ENCODE results near the gene BST2.
A peak's percentile ranks its signal among the peaks of the same experiment; 100 is the strongest.

Gene BST2

GRCh38 chr19:17405250-17406045 is at the start of gene BST2:
BST2 (minus strand) TSS chr19:17405630; CDS start chr19:17405575, 55 bp downstream.
- peak; percentile 82 for DNase-seq (ENCODE audit: low spot score)

DNA sequence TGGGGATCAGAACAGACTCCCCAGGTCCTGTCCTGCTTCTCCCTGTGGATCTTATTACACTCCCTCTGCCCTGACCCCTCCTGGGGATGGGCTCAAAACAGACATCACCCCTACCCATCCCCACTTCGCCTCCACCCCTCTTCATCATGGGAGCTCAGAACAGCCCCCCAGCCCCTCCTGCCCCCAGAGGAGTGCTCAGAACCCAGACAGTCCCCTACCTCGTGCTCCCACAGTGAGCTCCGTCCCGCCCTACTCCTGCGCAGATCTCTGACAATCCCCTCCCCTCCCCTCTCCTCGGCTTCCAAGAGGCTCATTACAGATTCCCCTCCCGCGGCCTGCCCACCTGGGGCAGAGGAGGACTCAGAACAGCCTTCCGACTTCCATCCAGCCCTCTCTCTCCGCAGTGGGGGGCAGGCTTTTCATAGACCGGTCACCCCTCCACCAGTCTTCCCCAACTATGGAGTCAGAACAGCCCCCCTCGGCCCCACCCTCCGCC is 49.2 kb upstream of the BST2 start:
- no peak for DNase-seq (ENCODE audit: low spot score)

- no peak for DNase-seq (ENCODE audit: low spot score)
These were observed 46.4 kb upstream of the BST2 start for GRCh38 chr19:17451820-17452219.

GRCh38 chr19:17450264-17451075 is 45.0 kb upstream of the BST2 start:
- DNase-seq (ENCODE audit: low spot score), result peak; percentile 82

DNA sequence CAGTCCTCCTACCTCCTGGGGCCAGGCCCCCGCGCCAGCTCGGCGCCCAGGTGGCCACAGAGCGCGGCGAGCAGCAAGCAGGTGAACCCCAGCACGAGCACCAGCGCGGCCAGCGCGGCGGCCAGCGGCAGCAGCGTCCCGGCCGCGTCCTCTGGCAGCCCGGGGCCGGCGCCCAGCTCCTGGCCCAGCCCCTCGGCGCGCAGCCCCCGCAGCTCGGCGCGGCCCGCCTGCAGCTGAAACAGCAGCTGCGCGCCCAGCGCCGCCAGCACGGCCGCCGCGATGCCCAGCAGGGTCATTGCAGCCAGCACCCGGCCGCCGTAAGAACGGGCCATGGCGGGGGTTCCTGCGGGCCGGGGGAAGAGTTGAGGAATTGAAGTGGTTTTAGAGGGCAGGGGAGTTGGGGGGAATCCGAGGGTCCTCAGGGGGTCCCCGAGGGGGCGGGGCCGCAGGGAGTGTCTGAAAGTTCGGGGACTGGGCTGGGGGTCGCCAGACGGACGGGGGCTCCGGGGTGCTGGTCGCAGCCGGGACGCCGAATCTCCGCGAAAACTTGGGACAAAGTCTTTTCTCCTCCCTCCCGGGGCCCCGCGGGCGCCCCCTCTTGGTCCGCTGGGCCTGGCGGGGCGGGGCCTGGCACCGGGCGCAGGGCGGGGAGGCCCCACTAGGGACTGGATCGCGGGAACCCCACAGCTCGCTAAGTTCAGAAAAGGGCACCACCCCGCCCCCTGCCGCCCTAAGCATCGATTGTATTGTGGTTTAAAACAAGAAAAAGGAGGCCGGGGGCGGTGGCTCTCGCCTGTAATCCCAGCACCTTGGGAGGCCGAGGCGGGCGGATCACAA is 42.9 kb upstream of the BST2 start, which contains the start of gene TMEM221:
Gene TMEM221 (minus strand): TSS at position 538 of the 837 bp plus-strand sequence. CDS start 206 bp downstream, at position 332.
- peak; percentile 30 for DNase-seq (ENCODE audit: low spot score)

DNA sequence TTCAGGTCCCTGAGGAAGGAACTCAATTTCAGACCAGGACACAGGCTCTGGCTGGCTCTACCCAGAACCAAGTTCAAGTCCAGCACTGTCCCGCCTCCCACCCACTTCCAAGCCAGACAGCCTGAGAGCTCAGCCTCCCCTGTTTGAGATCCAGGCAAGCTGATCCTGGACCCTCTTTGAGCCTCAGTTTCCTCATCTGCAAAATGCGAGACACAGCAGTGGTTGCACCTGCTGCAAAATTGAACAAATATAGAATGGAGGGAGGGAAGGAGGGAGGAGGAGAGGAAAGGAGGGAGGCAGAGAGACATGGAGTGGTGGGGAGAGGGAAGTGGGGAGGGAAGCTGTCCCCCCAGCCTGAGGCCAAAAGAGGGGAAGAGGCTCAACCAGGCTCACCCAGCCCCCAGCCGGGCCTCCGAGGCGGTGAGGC is 42.3 kb upstream of the BST2 start:
- DNase-seq (ENCODE audit: low spot score), result no peak

DNA sequence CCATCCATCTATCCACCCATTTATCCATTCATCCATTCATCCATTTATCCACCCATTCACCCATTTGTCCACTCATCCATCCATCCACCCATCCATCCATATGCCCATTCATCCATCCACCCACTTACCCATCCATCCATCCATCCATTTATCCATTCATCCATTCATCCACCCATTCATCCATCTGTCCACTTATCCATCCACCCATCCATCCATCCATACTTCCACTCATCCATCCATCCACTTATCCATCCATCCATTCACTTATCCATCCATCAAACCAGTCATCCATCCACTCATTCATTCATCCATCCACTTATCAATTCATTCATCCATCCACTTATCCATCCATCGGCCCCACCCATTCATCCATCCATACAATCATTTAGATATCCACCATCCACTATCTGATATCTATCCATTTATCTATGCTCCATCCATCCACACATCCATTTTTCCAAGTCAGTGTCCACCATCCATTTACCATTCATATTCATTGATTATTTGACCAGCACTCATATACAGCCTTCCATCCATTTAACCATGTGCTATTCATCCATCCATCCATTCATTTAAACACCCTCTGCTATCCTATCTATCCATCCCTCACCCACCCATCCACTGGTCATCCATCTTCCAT is 40.2 kb upstream of the BST2 start:
- no peak for DNase-seq (ENCODE audit: low spot score)

DNA sequence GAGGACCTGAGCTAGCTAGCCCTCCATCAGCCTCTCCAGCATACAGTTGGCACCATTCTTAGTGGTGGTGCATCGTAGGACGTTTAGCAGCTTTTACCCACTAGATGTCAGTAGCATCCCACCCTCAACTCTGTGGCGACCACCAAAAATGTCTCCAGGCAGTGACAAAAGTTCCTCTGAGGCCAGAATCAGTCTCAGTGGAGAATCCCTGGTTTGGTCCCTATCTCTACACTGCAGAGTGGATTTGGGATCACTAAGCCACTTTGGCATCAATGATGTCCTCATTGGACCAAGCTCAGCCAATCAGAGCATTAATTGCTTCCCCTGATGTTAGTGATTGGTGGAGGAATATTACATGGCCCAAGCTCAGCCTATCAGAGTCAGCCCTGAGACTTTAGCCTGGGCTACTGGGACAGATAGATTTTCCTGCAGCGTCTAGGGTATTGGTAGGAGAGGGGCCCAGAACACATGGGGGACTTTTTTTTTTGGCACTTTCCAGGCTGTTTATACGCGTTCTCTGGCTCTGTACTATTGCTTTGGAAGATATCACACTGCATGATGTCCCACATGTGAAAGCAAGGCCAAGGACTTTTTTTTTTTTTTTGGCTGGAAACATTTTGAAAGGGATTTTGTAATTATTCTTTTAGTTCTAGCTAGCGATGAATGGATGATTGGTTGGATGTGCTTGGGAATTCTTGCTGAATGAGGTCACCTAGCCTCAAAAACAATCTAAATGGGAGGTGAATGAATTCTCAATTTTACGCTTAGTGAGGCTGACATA is 36.0 kb upstream of the BST2 start:
- no peak for DNase-seq (ENCODE audit: low spot score)

- no peak for DNase-seq (ENCODE audit: low spot score)
These were observed 31.4 kb upstream of the BST2 start for GRCh38 chr19:17436874-17437267.

GRCh38 chr19:17436094-17436873 is 30.9 kb upstream of the BST2 start:
- no peak for DNase-seq (ENCODE audit: low spot score)

DNA sequence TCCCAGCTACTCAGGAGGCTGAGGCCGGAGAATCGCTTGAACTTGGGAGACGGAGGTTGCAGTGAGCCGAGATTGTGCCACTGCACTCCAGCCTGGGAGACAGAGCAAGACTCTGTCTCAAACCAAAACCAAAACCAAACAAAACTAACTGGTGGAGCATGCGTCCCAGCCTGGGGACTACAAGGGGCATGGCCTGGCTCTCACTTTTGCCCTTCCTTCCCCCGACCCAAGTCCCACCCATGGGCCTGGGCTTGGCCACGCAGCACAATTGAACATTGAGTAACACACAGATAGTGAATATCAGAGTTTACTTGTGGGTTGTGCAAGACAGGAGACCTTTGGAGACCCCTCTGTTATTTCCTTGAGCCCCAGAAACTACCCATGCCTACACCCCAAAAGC is 29.8 kb upstream of the BST2 start:
- no peak for DNase-seq (ENCODE audit: low spot score)

GRCh38 chr19:17431417-17431816 is 26.0 kb upstream of the BST2 start:
- DNase-seq (ENCODE audit: low spot score), result no peak

DNA sequence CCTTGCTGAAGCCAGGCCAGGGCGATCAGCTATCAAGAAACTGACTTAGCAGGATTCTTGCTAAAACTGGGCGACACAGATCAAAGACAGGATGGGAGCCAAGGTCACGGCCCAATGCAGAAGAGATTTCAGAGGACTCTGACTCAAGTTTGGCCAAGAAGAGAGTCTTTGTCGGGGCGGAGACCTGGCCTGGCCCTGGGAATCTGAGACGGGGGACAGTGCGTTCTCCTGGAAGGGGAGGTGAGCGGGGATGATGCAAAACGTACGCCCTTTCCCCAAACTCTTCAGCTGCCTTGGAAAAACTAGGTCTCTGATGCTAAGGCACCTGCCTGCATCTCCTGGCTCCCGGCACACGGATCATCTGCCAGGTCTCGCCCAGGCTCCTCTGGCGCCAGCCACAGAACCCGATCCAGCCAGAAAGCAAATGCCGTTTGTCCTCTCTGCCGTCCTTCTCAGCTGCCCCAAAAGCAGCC is 24.2 kb upstream of the BST2 start:
- no peak for DNase-seq (ENCODE audit: low spot score)

GRCh38 chr19:17424743-17425365 is 19.4 kb upstream of the BST2 start:
- no peak for DNase-seq (ENCODE audit: low spot score)

- no peak for DNase-seq (ENCODE audit: low spot score)
These were observed 18.2 kb upstream of the BST2 start for GRCh38 chr19:17423429-17424208.

GRCh38 chr19:17421942-17422341 is 16.5 kb upstream of the BST2 start:
- DNase-seq (ENCODE audit: low spot score), result no peak

GRCh38 chr19:17420475-17420924 is 15.1 kb upstream of the BST2 start:
- peak; percentile 53 for DNase-seq (ENCODE audit: low spot score)
